Esophagus squamous epithelium (tissue), 5 donors: ENCODE measurements around the gene GALNT6. TPM values are rescaled to one million over a fixed set of nuclear protein-coding genes. Genes with fewer than 3 reads are reported as not detected.

Experiments used
- DNase-seq: peaks from one replicate; lab custom pipeline; 2025; lab: John Stamatoyannopoulos, UW
- H3K27ac ChIP-seq, 4 donors: fragments of 200-600 bp; sonication (generic); one replicate each; pipeline ENCODE4 v1.5.1; 2016 to 2019; ENCODE audit warnings: mild to moderate bottlenecking in 1 of 4
- H3K27me3 ChIP-seq, 4 donors: fragments of 200-600 bp; sonication (generic); 1 replicate in 3 of 4; 2 replicates in 1 of 4; pipeline versions ENCODE4 v1.5.1 to v1.6.0; 2017 to 2021; ENCODE audit warnings: antibody characterized with exemption in 1 of 4
- H3K36me3 ChIP-seq, 3 donors: fragments of 200-600 bp; sonication (generic); one replicate each; pipeline ENCODE4 v1.5.1; 2016 to 2019
- H3K4me1 ChIP-seq, 3 donors: fragments of 200-600 bp; sonication (generic); one replicate each; pipeline ENCODE4 v1.5.1; 2017 to 2019
- H3K4me3 ChIP-seq, 4 donors: fragments of 200-600 bp; sonication (generic); 1 replicate in 3 of 4; 2 replicates in 1 of 4; pipeline ENCODE4 v1.5.1; 2016 to 2019; ENCODE audit warnings: mild to moderate bottlenecking in 2 of 4, moderate library complexity in 1 of 4
- H3K9me3 ChIP-seq, 3 donors: fragments of 200-600 bp; sonication (generic); one replicate each; pipeline ENCODE4 v1.5.1; 2016 to 2019
- POLR2A ChIP-seq, 4 donors: fragments of 450-650 bp; IDR thresholded peaks; one replicate each; pipeline ENCODE4 v1.6.1; 2017; ENCODE audit warnings: antibody characterized with exemption in 4 of 4, mild to moderate bottlenecking in 4 of 4, moderate library complexity in 3 of 4
- WGBS, 2 donors: methylation state at CpG; one replicate each; pipeline ENCODE4 v1.1.5; 2018; 5-methylcytosine and 5-hydroxymethylcytosine counted together
- intact Hi-C: fragments of 100-400 bp; cut with DNase I; formaldehyde crosslinking; loops from one replicate; pipeline ENCODE4 v1.15.0; 2022
- total RNA-seq, 4 donors: library from RNA; depleted of rRNA; stranded (reverse); fragments of >200 nt; gene quantifications; one replicate each; pipeline ENCODE4 v1.1.0, GENCODE V29; 2016
- TF ChIP-seq, protein P1 (sequence below), 6 experiments: fragments of 450-650 bp in 4 of 6; fragments of 200-600 bp in 2 of 6; sonication (generic) in 2 of 6; IDR thresholded peaks; one replicate each; pipeline ENCODE4 v1.5.1; 2016 to 2019; ENCODE audit warnings: antibody characterized with exemption in 6 of 6, mild to moderate bottlenecking in 4 of 6, moderate library complexity in 4 of 6
- donor health status: DM: yes; HTN: yes; CAD: no.

GALNT6 gene
- 10 to 100 TPM in 2 of 4 donors, 1 to 10 TPM in 2; 1.7 to 26.7 (median 10.2) TPM for total RNA-seq

- peak within 1 kb of the TSS; percentile 34 to 72 (median 59) for H3K27ac ChIP-seq
- TF ChIP-seq, protein P1, sequence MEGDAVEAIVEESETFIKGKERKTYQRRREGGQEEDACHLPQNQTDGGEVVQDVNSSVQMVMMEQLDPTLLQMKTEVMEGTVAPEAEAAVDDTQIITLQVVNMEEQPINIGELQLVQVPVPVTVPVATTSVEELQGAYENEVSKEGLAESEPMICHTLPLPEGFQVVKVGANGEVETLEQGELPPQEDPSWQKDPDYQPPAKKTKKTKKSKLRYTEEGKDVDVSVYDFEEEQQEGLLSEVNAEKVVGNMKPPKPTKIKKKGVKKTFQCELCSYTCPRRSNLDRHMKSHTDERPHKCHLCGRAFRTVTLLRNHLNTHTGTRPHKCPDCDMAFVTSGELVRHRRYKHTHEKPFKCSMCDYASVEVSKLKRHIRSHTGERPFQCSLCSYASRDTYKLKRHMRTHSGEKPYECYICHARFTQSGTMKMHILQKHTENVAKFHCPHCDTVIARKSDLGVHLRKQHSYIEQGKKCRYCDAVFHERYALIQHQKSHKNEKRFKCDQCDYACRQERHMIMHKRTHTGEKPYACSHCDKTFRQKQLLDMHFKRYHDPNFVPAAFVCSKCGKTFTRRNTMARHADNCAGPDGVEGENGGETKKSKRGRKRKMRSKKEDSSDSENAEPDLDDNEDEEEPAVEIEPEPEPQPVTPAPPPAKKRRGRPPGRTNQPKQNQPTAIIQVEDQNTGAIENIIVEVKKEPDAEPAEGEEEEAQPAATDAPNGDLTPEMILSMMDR (IDR thresholded peaks at IDR 0.05), result no peak
- WGBS, 2 donors, result 0 to 2% methylated on average over 3 to 15 of the region's 73 CpGs
Observed at GRCh38 chr12:51391283-51392123, at the start of gene GALNT6. TSS of gene GALNT6 (minus strand) at chr12:51391406. CDS start at chr12:51379781, 11,625 bp downstream.

GRCh38 chr12:51439330-51439729, 48.1 kb upstream of the GALNT6 start:
- no peak for TF ChIP-seq POLR2A (IDR thresholded peaks at IDR 0.05)
- WGBS, 2 donors, result 79 to 80% methylated on average over 2 of the region's 2 CpGs
- DNase-seq, result no peak
- no peaks in the 10 kb centered on the region for H3K36me3 ChIP-seq
- H3K4me1 ChIP-seq, result no peaks in the 10 kb centered on the region
- no peaks in the 10 kb centered on the region for H3K9me3 ChIP-seq
- H3K4me3 ChIP-seq, result no peak overlapping the region
- H3K27ac ChIP-seq, result no peak overlapping the region
- intact Hi-C loops, result no loop called here
- H3K27me3 ChIP-seq, result peaks cover 0 to 48% (median 0%) of the 10 kb centered on the region in 4 donors

More at GRCh38 chr12:51391283-51392123, at the start of gene GALNT6:
- H3K9me3 ChIP-seq, result no peaks in the 10 kb centered on the region
- peaks cover 8 to 71% (median 14%) of the 10 kb centered on the region in 3 donors for H3K4me1 ChIP-seq
- intact Hi-C loops, result no loop called here
- DNase-seq, result no peak
- peaks cover 0 to 41% (median 0%) of the 10 kb centered on the region in 4 donors for H3K27me3 ChIP-seq
- no peaks in the 10 kb centered on the region for H3K36me3 ChIP-seq
- H3K4me3 ChIP-seq, result peak within 1 kb of the TSS; percentile 35 to 67 (median 59)

- H3K4me3 ChIP-seq, result no peak overlapping the region
- TF ChIP-seq POLR2A (IDR thresholded peaks at IDR 0.05), result no peak
- TF ChIP-seq, protein P1 (IDR thresholded peaks at IDR 0.05), result no peak
- no peaks in the 10 kb centered on the region for H3K36me3 ChIP-seq
- peaks cover 0 to 47% (median 0%) of the 10 kb centered on the region in 4 donors for H3K27me3 ChIP-seq
- H3K4me1 ChIP-seq, result no peaks in the 10 kb centered on the region
- DNase-seq, result no peak
- H3K27ac ChIP-seq, result no peak overlapping the region
- H3K9me3 ChIP-seq, result no peaks in the 10 kb centered on the region
- intact Hi-C loops, result no loop called here
- 67 to 88% methylated on average over 1 of the region's 1 CpG for WGBS, 2 donors
Observed at GRCh38 chr12:51437431-51437830, 46.2 kb upstream of the GALNT6 start.

DNA sequence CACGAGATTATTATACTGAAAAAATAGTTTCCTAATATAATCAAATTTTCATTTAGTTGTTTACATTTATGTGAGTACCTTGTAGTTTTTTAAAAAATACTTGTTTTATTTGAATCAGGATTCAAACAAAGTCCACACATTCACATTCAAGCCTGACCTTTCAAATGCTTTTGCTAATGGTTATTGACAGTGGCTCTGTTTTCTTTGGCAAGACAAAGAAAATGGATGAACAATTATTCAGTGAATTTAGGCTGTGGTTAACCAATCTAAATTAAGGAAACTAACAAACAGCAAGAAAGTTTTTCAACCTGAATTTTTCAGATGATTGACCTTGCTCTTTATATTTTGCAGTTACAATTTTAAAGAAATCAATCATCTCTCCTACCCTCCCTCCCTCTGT, 43.1 kb upstream of the GALNT6 start:
- TF ChIP-seq POLR2A (IDR thresholded peaks at IDR 0.05), result no peak
- TF ChIP-seq, protein P1 (IDR thresholded peaks at IDR 0.05), result no peak
- Histone ChIP-seq H3K4me3 (no peak overlapping the region), H3K27me3 (peaks cover 0 to 48% (median 0%) of the 10 kb centered on the region in 4 donors), H3K27ac (no peak overlapping the region), H3K4me1 (no peaks in the 10 kb centered on the region), H3K9me3 (no peaks in the 10 kb centered on the region), H3K36me3 (no peaks in the 10 kb centered on the region)
- no peak for DNase-seq
- intact Hi-C loops, result no loop called here
- WGBS, 2 donors, result 10 to 21% methylated on average over 1 of the region's 1 CpG

GRCh38 chr12:51432921-51433320, 41.7 kb upstream of the GALNT6 start:
- H3K27me3 ChIP-seq, result peaks cover 0 to 43% (median 0%) of the 10 kb centered on the region in 4 donors
- no peak for DNase-seq
- TF ChIP-seq, protein P1 (IDR thresholded peaks at IDR 0.05), result no peak
- TF ChIP-seq POLR2A (IDR thresholded peaks at IDR 0.05), result no peak
- intact Hi-C loops, result no loop called here
- no peak overlapping the region for H3K27ac ChIP-seq
- no peak overlapping the region for H3K4me3 ChIP-seq
- H3K36me3 ChIP-seq, result no peaks in the 10 kb centered on the region
- WGBS, 2 donors, result 68 to 91% methylated on average over 2 of the region's 2 CpGs
- H3K4me1 ChIP-seq, result no peaks in the 10 kb centered on the region
- H3K9me3 ChIP-seq, result no peaks in the 10 kb centered on the region
